RWPE2 (cell line): ENCODE measurements around the gene SF1.

Experiments
- ATAC-seq: fragments of 200-7000 bp; cut with Tn5 transposase; 3 replicates; pipeline ENCODE4 v1.9.1; 2021; ENCODE audit warnings: low read depth
- DNase-seq: peaks from one replicate; pipeline ENCODE4 v3.0.0-alpha.2; 2020; ENCODE audit warnings: low spot score
- H3K27ac ChIP-seq: fragments of 450-650 bp; 2 replicates; pipeline ENCODE4 v1.5.1; 2017; ENCODE audit warnings: mild to moderate bottlenecking; ENCODE audit not compliant: poor library complexity, severe bottlenecking
- H3K27me3 ChIP-seq: fragments of 250-450 bp; sonication (Bioruptor Pico); 2 replicates; pipeline ENCODE4 v1.5.1; 2021; ENCODE audit warnings: mild to moderate bottlenecking, moderate library complexity; ENCODE audit not compliant: insufficient read depth, poor library complexity, severe bottlenecking
- H3K36me3 ChIP-seq: fragments of 250-450 bp; sonication (Bioruptor Pico); 2 replicates; pipeline ENCODE4 v1.5.1; 2020; ENCODE audit warnings: low read depth, mild to moderate bottlenecking, moderate library complexity
- H3K4me1 ChIP-seq: fragments of 250-450 bp; sonication (Bioruptor Pico); 2 replicates; pipeline ENCODE4 v1.5.1; 2021; ENCODE audit warnings: mild to moderate bottlenecking, moderate library complexity; ENCODE audit not compliant: insufficient read depth, poor library complexity, severe bottlenecking
- H3K4me3 ChIP-seq: fragments of 250-450 bp; sonication (Bioruptor Pico); 2 replicates; pipeline ENCODE4 v1.5.1; 2021; ENCODE audit warnings: mild to moderate bottlenecking, moderate library complexity; ENCODE audit not compliant: severe bottlenecking
- H3K9me3 ChIP-seq: fragments of 250-450 bp; sonication (Bioruptor Pico); 2 replicates; pipeline ENCODE4 v1.5.1; 2021; ENCODE audit warnings: mild to moderate bottlenecking, moderate library complexity; ENCODE audit not compliant: severe bottlenecking
- TF ChIP-seq, protein P1 (sequence below): fragments of 450-650 bp; IDR thresholded peaks from one replicate; pipeline ENCODE4 v1.5.1; 2017; ENCODE audit warnings: mild to moderate bottlenecking, moderate library complexity; ENCODE audit not compliant: poor library complexity, severe bottlenecking

The SF1 gene

DNA sequence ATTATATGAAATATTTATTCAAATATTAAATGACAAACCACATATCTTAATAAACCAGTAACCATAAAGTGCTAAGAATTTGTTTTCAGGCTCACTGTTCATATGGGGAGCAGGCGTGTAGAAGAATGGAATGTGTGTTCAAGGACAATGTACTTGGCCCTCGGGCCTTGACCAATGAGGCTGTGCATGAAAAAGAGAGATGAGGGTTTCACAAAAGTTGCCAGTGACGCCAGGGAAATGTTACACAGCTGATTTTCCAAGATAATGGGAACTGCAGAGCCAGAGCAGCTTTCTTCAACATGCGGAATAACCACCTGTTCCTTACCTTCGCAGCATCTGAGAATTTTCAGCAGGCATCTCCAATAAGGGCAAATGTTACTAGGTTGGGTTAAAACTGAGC is 4.2 kb downstream of the SF1 start:
- TF ChIP-seq, protein P1, sequence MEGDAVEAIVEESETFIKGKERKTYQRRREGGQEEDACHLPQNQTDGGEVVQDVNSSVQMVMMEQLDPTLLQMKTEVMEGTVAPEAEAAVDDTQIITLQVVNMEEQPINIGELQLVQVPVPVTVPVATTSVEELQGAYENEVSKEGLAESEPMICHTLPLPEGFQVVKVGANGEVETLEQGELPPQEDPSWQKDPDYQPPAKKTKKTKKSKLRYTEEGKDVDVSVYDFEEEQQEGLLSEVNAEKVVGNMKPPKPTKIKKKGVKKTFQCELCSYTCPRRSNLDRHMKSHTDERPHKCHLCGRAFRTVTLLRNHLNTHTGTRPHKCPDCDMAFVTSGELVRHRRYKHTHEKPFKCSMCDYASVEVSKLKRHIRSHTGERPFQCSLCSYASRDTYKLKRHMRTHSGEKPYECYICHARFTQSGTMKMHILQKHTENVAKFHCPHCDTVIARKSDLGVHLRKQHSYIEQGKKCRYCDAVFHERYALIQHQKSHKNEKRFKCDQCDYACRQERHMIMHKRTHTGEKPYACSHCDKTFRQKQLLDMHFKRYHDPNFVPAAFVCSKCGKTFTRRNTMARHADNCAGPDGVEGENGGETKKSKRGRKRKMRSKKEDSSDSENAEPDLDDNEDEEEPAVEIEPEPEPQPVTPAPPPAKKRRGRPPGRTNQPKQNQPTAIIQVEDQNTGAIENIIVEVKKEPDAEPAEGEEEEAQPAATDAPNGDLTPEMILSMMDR: no peak
- H3K27me3 ChIP-seq: no peaks in the 10 kb centered on the region
- no peak for ATAC-seq
- H3K4me3 ChIP-seq: no peak overlapping the region
- H3K27ac ChIP-seq: no peak overlapping the region
- no peaks in the 10 kb centered on the region for H3K9me3 ChIP-seq
- peaks cover 84% of the 10 kb centered on the region for H3K36me3 ChIP-seq
- peaks cover 14% of the 10 kb centered on the region for H3K4me1 ChIP-seq
- no peak for DNase-seq

DNA sequence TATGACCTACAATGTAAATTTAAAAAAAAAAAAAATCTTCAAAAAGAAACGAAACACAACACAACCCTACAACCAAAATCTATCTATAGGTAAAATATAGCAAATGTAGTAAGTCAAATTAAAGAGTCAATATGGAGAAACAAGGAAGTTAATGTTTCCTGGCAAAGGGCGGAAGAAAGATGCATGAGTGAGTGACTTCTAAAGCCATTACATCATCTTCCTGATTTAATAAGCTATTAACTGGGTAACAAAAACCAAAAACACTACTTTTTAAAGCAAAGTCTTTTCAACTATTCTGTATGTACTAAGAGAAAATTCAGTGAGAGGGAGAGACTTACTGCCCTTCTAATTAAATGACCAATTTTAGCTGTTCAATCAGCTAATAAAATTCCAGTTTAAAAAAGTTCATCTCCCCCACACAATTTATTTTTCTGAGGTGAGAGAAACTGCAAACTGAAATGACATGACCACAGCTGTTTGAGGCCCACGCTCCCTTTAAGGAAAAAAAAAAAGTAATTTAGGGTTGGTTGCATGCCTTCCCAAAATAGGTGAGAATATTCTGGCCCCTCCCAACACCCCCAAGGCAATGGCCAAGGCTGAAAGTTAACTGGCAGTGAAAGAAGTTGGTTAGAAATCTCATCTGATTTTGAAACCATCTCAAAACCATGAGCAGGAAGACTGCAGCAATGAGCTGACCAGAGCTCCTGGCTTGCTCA is 5.9 kb downstream of the SF1 start:
- no peaks in the 10 kb centered on the region for H3K9me3 ChIP-seq
- H3K27me3 ChIP-seq: no peaks in the 10 kb centered on the region
- ATAC-seq (no peak), DNase-seq (no peak)
- no peak overlapping the region for H3K4me3 ChIP-seq
- no peak overlapping the region for H3K27ac ChIP-seq
- TF ChIP-seq, protein P1: no peak
- H3K36me3 ChIP-seq: peaks cover 100% of the 10 kb centered on the region
- peaks cover 14% of the 10 kb centered on the region for H3K4me1 ChIP-seq

DNA sequence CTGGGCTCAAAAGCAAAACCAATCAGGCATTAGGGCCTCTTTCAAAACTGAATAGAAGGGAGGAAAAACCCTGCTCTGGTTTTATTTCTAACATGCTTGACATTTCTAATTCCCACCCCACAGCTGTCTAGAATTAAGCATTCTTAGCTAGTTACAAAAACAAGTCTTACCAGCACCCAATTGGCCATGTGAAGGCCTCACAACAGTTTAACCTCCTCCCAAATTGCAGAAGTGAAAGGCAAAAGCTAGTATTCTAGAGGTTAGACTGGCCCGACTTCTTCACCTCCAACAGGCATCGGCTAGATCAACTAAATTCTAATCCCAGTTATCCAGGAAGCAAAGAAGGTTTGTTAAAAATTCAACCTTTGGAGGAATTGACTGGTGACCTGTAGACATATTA is 6.5 kb downstream of the SF1 start:
- Histone ChIP-seq H3K4me3 (no peak overlapping the region), H3K36me3 (peaks cover 100% of the 10 kb centered on the region), H3K27me3 (no peaks in the 10 kb centered on the region), H3K4me1 (peaks cover 13% of the 10 kb centered on the region), H3K9me3 (no peaks in the 10 kb centered on the region), H3K27ac (no peak overlapping the region)
- ATAC-seq: no peak
- DNase-seq: no peak
- TF ChIP-seq, protein P1: no peak

DNA sequence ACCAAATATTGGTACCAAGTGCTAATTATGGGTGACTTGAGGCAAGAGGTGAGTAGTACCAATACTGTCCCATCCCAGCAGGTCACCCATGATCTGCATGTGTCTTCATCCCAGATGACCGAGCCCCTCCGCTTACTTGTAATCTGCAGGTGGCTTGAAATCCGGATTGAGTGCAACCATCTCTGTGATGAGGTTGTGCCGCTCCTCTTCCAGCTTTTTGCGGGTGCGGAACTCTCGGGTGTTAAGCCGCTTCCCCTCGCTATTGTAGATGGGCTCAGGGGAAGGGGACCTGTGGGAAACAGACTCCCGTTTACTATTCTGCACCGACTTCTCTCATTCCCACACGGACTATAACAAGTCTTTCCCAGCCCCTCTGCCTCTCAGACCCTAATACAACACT is 8.2 kb downstream of the SF1 start:
- DNase-seq (no peak), ATAC-seq (no peak)
- H3K27me3 ChIP-seq: no peaks in the 10 kb centered on the region
- H3K27ac ChIP-seq: no peak overlapping the region
- TF ChIP-seq, protein P1: no peak
- H3K4me3 ChIP-seq: no peak overlapping the region
- no peaks in the 10 kb centered on the region for H3K4me1 ChIP-seq
- H3K36me3 ChIP-seq: peaks cover 95% of the 10 kb centered on the region
- H3K9me3 ChIP-seq: no peaks in the 10 kb centered on the region

DNA sequence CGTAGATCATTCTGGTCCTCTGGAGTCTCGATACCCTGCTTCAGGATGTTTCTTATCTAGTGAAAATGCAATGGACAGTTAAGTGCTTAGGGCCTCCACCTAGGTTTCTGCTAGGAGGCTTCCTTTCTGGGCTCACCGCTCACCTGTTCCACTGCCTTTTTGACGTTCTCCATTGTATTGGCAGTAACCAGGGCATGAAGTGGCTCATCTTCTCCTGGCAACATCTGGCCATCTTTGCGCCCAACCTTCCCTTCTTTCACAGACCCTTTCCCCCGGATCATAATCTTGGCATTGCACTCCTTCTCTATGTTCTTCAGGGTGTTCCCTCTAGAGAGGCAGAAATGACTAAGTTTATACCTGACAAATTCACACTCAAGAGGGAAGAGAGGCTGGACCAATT is 9.1 kb downstream of the SF1 start:
- Histone ChIP-seq H3K27me3 (no peaks in the 10 kb centered on the region), H3K36me3 (peaks cover 95% of the 10 kb centered on the region), H3K4me3 (no peak overlapping the region), H3K4me1 (no peaks in the 10 kb centered on the region), H3K9me3 (no peaks in the 10 kb centered on the region), H3K27ac (no peak overlapping the region)
- TF ChIP-seq, protein P1: no peak
- DNase-seq (no peak), ATAC-seq (no peak)
